Measurements from ENCODE around the gene CYP27C1.
"Not testable (repeated sequence)": the region's sequence is repeated elsewhere in the genome, so short reads cannot be mapped to it uniquely, and the experiment has no call there.

CYP27C1 gene

GRCh38 chr2:127225186-127225960 lies 5.3 kb upstream of the CYP27C1 start:
- Histone ChIP-seq H3K9me3 (ENCODE audit: control insufficient read depth in 5 of 5, low read length in 5 of 5) (peaks cover 0 to 7% (median 0%) of the 10 kb centered on the region in 5 donors), H3K36me3 (ENCODE audit: control insufficient read depth in 5 of 5, insufficient read depth in 5 of 5, low read length in 5 of 5) (no peaks in the 10 kb centered on the region), H3K4me1 (ENCODE audit: control insufficient read depth in 5 of 5, insufficient read depth in 5 of 5, low read length in 5 of 5) (peaks cover 3 to 14% (median 12%) of the 10 kb centered on the region in 5 donors), H3K4me3 (ENCODE audit: low read depth in 1 of 5, low read length in 5 of 5) (no peak overlapping the region), H3K27ac (ENCODE audit: low read depth, low read length) (no peak overlapping the region), H3K27me3 (ENCODE audit: control insufficient read depth in 5 of 5, insufficient read depth in 4 of 5, low read length in 5 of 5) (peaks cover 0 to 13% (median 4%) of the 10 kb centered on the region in 5 donors), H3K9ac (ENCODE audit: low read length in 5 of 5) (no peak overlapping the region)

DNA sequence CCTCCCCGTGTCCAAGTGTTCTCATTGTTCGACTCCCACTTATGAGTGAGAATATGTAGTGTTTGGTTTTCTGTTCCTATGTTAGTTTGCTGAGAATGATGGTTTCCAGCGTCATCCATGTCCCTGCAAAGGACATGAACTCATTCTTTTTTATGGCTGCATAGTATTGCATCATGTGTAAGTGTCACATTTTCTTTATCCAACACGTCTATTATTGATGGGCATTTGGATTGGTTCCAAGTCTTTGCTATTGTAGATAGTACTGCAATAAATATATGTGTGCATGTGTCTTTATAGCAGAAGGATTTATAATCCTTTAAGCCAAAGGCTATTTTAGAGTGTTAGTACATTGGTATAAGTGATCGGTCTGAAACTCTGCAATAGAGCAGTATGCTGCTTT lies 4.0 kb upstream of the CYP27C1 start:
- not testable (repeated sequence) for H3K4me3 ChIP-seq (ENCODE audit: low read depth in 1 of 5, low read length in 5 of 5); H3K9ac ChIP-seq (ENCODE audit: low read length in 5 of 5); H3K36me3 ChIP-seq (ENCODE audit: control insufficient read depth in 5 of 5, insufficient read depth in 5 of 5, low read length in 5 of 5); H3K9me3 ChIP-seq (ENCODE audit: control insufficient read depth in 5 of 5, low read length in 5 of 5); H3K27ac ChIP-seq (ENCODE audit: low read depth, low read length)
- Histone ChIP-seq H3K27me3 (ENCODE audit: control insufficient read depth in 5 of 5, insufficient read depth in 4 of 5, low read length in 5 of 5) (peaks cover 1 to 20% (median 9%) of the 10 kb centered on the region in 5 donors), H3K4me1 (ENCODE audit: control insufficient read depth in 5 of 5, insufficient read depth in 5 of 5, low read length in 5 of 5) (peaks cover 4 to 23% (median 20%) of the 10 kb centered on the region in 5 donors)

DNA sequence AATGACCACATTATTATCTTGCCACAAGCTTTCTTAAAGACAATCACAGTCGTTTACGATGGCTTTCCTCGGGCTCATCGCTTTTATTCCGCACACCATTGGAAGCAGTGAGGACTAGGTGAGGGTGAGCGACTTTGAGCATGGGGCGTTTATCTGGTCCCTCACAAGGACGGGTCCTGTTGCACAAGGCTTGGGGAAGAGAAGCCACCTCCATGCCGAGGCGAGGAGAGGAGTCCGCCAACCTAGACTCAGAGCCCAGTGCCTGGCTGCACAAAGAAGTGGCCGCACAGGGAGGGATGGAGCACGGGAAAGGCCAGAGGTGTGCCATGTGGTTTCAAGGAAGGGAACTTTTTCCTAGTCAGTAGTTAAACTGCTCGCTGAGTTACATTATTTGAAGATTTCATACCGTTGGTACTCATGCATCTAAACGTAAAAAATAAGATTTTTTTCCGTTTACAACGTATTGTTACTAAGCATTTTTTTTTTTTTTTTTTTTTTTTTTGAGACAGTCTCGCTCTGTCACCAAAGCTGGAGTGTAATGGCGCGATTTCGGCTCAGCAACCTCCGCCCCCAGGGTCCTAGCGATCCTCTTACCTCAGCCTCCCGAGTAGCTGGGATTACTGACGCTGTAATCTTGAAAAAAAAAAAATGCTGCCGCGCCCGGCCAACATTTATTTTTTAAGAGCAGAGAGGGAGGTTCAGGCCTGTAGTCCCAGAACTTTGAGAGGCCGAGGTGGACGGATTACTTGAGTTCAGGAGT lies 849 bp upstream of the CYP27C1 start:
- H3K27ac ChIP-seq (ENCODE audit: low read depth, low read length): no peak overlapping the region
- no peak overlapping the region for H3K9ac ChIP-seq (ENCODE audit: low read length in 5 of 5)
- H3K36me3 ChIP-seq (ENCODE audit: control insufficient read depth in 5 of 5, insufficient read depth in 5 of 5, low read length in 5 of 5): no peaks in the 10 kb centered on the region
- H3K4me3 ChIP-seq (ENCODE audit: low read depth in 1 of 5, low read length in 5 of 5): peak overlapping the region; percentile 47 to 65 (median 51)
- H3K9me3 ChIP-seq (ENCODE audit: control insufficient read depth in 5 of 5, low read length in 5 of 5): peaks cover 0 to 12% (median 0%) of the 10 kb centered on the region in 5 donors
- H3K27me3 ChIP-seq (ENCODE audit: control insufficient read depth in 5 of 5, insufficient read depth in 4 of 5, low read length in 5 of 5): peaks cover 8 to 31% (median 22%) of the 10 kb centered on the region in 5 donors
- H3K4me1 ChIP-seq (ENCODE audit: control insufficient read depth in 5 of 5, insufficient read depth in 5 of 5, low read length in 5 of 5): peaks cover 1 to 23% (median 22%) of the 10 kb centered on the region in 5 donors

GRCh38 chr2:127219171-127220070 lies 678 bp downstream of the CYP27C1 start:
- H3K27ac ChIP-seq (ENCODE audit: low read depth, low read length): no peak overlapping the region
- H3K9me3 ChIP-seq (ENCODE audit: control insufficient read depth in 5 of 5, low read length in 5 of 5): peaks cover 0 to 12% (median 0%) of the 10 kb centered on the region in 5 donors
- peaks cover 8 to 31% (median 20%) of the 10 kb centered on the region in 5 donors for H3K27me3 ChIP-seq (ENCODE audit: control insufficient read depth in 5 of 5, insufficient read depth in 4 of 5, low read length in 5 of 5)
- H3K4me3 ChIP-seq (ENCODE audit: low read depth in 1 of 5, low read length in 5 of 5): peak overlapping the region in 4 of 5 donors; percentile 50 to 71 (median 65)
- no peaks in the 10 kb centered on the region for H3K36me3 ChIP-seq (ENCODE audit: control insufficient read depth in 5 of 5, insufficient read depth in 5 of 5, low read length in 5 of 5)
- H3K4me1 ChIP-seq (ENCODE audit: control insufficient read depth in 5 of 5, insufficient read depth in 5 of 5, low read length in 5 of 5): peaks cover 1 to 23% (median 22%) of the 10 kb centered on the region in 5 donors
- H3K9ac ChIP-seq (ENCODE audit: low read length in 5 of 5): peak overlapping the region in 4 of 5 donors; percentile 24 to 52 (median 46)

DNA sequence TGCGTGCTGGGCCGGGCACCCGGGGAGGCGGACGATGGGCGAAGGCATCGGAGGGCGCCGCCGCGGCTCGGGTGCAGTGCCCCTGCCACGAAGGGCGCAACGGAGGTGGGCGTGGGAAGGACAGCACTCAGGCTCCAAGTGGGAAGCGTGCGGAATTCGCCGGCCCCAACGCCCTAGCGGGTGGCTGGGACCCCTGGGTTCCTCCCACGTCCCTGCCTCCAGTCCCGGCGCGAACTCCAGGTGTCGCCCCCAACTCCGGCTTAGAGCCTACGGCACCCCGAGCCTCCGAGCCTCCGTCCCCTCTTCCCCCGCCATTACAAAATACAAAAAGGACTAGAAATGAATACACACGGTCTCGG lies 1.3 kb downstream of the CYP27C1 start:
- H3K9me3 ChIP-seq (ENCODE audit: control insufficient read depth in 5 of 5, low read length in 5 of 5): peaks cover 0 to 12% (median 0%) of the 10 kb centered on the region in 5 donors
- no peak overlapping the region for H3K27ac ChIP-seq (ENCODE audit: low read depth, low read length)
- H3K4me3 ChIP-seq (ENCODE audit: low read depth in 1 of 5, low read length in 5 of 5): peak overlapping the region in 4 of 5 donors; percentile 50 to 71 (median 65)
- peak overlapping the region in 4 of 5 donors; percentile 24 to 52 (median 46) for H3K9ac ChIP-seq (ENCODE audit: low read length in 5 of 5)
- H3K27me3 ChIP-seq (ENCODE audit: control insufficient read depth in 5 of 5, insufficient read depth in 4 of 5, low read length in 5 of 5): peaks cover 8 to 31% (median 20%) of the 10 kb centered on the region in 5 donors
- H3K36me3 ChIP-seq (ENCODE audit: control insufficient read depth in 5 of 5, insufficient read depth in 5 of 5, low read length in 5 of 5): no peaks in the 10 kb centered on the region
- H3K4me1 ChIP-seq (ENCODE audit: control insufficient read depth in 5 of 5, insufficient read depth in 5 of 5, low read length in 5 of 5): peaks cover 1 to 23% (median 22%) of the 10 kb centered on the region in 5 donors

DNA sequence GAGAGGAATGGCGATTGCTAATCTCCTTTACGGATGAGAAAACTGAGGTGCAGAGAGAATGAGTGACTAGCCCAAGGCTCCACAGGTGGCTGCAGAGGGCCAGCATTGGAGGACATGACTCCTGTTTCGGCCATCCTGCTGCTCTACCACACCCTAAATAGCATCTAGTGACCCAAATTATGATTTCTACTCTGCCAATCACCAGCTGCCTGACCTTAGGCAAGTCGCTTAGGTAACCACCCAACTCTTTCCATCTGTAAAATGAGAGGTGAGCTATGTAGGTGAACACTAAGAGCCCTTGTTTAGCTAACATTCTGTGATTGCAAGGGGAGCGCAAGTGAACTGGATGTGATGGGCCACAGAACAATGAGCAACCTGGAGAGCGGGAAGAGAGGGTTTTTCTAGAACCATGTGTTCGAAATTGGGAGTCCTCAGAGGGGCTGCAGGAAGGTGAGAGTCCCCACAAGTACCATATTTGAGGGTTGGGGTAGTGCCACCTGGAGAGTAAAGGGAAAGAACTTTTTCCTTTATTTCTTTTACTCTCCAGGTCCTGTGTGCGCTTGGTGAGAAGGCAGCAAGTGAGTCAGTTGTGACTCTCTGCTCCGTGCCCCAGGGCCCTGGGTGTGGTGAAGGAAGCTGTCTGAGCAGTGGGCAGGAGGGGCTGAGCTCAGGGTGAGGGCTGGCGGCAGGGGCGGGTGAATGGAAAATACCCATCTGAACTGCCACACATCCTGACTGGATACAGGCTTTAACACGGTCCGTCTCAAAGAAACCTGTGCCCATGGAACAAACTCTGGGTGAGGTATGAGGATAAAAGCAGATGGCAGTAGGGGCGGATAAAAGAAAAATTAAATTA lies 2.4 kb downstream of the CYP27C1 start:
- H3K9me3 ChIP-seq (ENCODE audit: control insufficient read depth in 5 of 5, low read length in 5 of 5): peaks cover 0 to 12% (median 0%) of the 10 kb centered on the region in 5 donors
- no peak overlapping the region for H3K4me3 ChIP-seq (ENCODE audit: low read depth in 1 of 5, low read length in 5 of 5)
- no peaks in the 10 kb centered on the region for H3K36me3 ChIP-seq (ENCODE audit: control insufficient read depth in 5 of 5, insufficient read depth in 5 of 5, low read length in 5 of 5)
- no peak overlapping the region for H3K9ac ChIP-seq (ENCODE audit: low read length in 5 of 5)
- peaks cover 8 to 31% (median 20%) of the 10 kb centered on the region in 5 donors for H3K27me3 ChIP-seq (ENCODE audit: control insufficient read depth in 5 of 5, insufficient read depth in 4 of 5, low read length in 5 of 5)
- peaks cover 1 to 23% (median 22%) of the 10 kb centered on the region in 5 donors for H3K4me1 ChIP-seq (ENCODE audit: control insufficient read depth in 5 of 5, insufficient read depth in 5 of 5, low read length in 5 of 5)
- H3K27ac ChIP-seq (ENCODE audit: low read depth, low read length): no peak overlapping the region

DNA sequence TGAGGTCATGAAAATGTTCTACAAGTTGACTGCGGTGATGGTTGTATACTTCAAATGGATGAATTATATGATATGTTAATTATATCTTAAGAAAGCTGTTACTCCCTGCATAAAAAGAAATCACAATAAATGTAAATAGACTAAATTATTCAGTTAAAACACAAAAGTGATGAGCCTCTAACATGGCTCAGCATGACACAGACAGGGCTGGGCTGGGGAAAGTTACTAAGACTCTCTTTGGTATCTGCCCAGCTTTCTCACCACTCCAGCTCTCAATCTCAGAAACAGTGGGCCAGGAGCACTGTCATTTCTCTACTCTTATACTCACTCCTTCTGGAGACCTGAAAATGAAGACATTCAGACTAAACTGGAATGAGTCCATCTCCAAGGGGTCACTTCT lies 3.5 kb downstream of the CYP27C1 start:
- peaks cover 0 to 12% (median 0%) of the 10 kb centered on the region in 5 donors for H3K9me3 ChIP-seq (ENCODE audit: control insufficient read depth in 5 of 5, low read length in 5 of 5)
- H3K4me3 ChIP-seq (ENCODE audit: low read depth in 1 of 5, low read length in 5 of 5): no peak overlapping the region
- H3K4me1 ChIP-seq (ENCODE audit: control insufficient read depth in 5 of 5, insufficient read depth in 5 of 5, low read length in 5 of 5): peaks cover 1 to 23% (median 22%) of the 10 kb centered on the region in 5 donors
- H3K27me3 ChIP-seq (ENCODE audit: control insufficient read depth in 5 of 5, insufficient read depth in 4 of 5, low read length in 5 of 5): peaks cover 8 to 31% (median 20%) of the 10 kb centered on the region in 5 donors
- no peaks in the 10 kb centered on the region for H3K36me3 ChIP-seq (ENCODE audit: control insufficient read depth in 5 of 5, insufficient read depth in 5 of 5, low read length in 5 of 5)
- no peak overlapping the region for H3K27ac ChIP-seq (ENCODE audit: low read depth, low read length)
- H3K9ac ChIP-seq (ENCODE audit: low read length in 5 of 5): no peak overlapping the region

GRCh38 chr2:127216095-127216494 lies 4.0 kb downstream of the CYP27C1 start:
- H3K4me3 ChIP-seq (ENCODE audit: low read depth in 1 of 5, low read length in 5 of 5): no peak overlapping the region
- H3K9ac ChIP-seq (ENCODE audit: low read length in 5 of 5): no peak overlapping the region
- H3K27ac ChIP-seq (ENCODE audit: low read depth, low read length): no peak overlapping the region
- peaks cover 1 to 23% (median 22%) of the 10 kb centered on the region in 5 donors for H3K4me1 ChIP-seq (ENCODE audit: control insufficient read depth in 5 of 5, insufficient read depth in 5 of 5, low read length in 5 of 5)
- peaks cover 8 to 28% (median 20%) of the 10 kb centered on the region in 5 donors for H3K27me3 ChIP-seq (ENCODE audit: control insufficient read depth in 5 of 5, insufficient read depth in 4 of 5, low read length in 5 of 5)
- peaks cover 0 to 12% (median 0%) of the 10 kb centered on the region in 5 donors for H3K9me3 ChIP-seq (ENCODE audit: control insufficient read depth in 5 of 5, low read length in 5 of 5)
- H3K36me3 ChIP-seq (ENCODE audit: control insufficient read depth in 5 of 5, insufficient read depth in 5 of 5, low read length in 5 of 5): no peaks in the 10 kb centered on the region

DNA sequence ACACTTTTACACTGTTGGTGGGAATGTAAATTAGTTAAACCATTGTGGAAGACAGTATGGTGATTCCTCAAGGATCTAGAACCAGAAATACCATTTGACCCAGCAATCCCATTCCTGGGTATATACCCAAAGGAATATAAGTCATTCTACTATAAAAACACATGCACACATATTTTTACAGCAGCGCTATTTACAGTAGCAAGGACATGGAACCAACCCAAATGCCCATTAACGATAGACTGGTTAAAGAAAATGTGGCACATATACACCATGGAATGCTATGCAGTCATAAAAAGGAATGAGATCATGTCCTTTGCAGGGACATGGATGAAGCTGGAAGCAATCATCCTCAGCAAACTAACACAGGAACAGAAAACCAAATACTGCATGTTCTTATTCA lies 5.9 kb downstream of the CYP27C1 start:
- not testable (repeated sequence) for H3K4me1 ChIP-seq (ENCODE audit: control insufficient read depth in 5 of 5, insufficient read depth in 5 of 5, low read length in 5 of 5); H3K9ac ChIP-seq (ENCODE audit: low read length in 5 of 5); H3K36me3 ChIP-seq (ENCODE audit: control insufficient read depth in 5 of 5, insufficient read depth in 5 of 5, low read length in 5 of 5); H3K27ac ChIP-seq (ENCODE audit: low read depth, low read length); H3K4me3 ChIP-seq (ENCODE audit: low read depth in 1 of 5, low read length in 5 of 5)
- H3K9me3 ChIP-seq (ENCODE audit: control insufficient read depth in 5 of 5, low read length in 5 of 5): peaks cover 0 to 12% (median 0%) of the 10 kb centered on the region in 5 donors
- peaks cover 7 to 16% (median 14%) of the 10 kb centered on the region in 5 donors for H3K27me3 ChIP-seq (ENCODE audit: control insufficient read depth in 5 of 5, insufficient read depth in 4 of 5, low read length in 5 of 5)
